Mesenchymal stem cell (in vitro differentiated cells and primary cell): ENCODE results near the gene IL17D. TPM values are rescaled to one million over a fixed set of nuclear protein-coding genes. Genes with fewer than 3 reads are reported as not detected.

ENCODE experiments used
- DNase-seq: peaks from one replicate; pipeline ENCODE4 v3.0.0-alpha.2; 2013
- H2AFZ ChIP-seq: one replicate; pipeline ENCODE4 v1.6.1; 2013; ENCODE audit warnings: low read depth, mild to moderate bottlenecking, control low read depth, inconsistent platforms, low read length, moderate library complexity
- H2AK5ac ChIP-seq: 2 replicates; pipeline ENCODE4 v1.6.1; 2013; ENCODE audit warnings: low read length, moderate library complexity, mild to moderate bottlenecking, inconsistent platforms; ENCODE audit not compliant: severe bottlenecking
- H2BK120ac ChIP-seq: one replicate; pipeline ENCODE4 v1.6.1; 2013; ENCODE audit warnings: low read depth, mild to moderate bottlenecking, inconsistent platforms, low read length, moderate library complexity
- H2BK12ac ChIP-seq, 2 experiments: one replicate each; pipeline ENCODE4 v1.6.1; 2013; ENCODE audit warnings: inconsistent platforms in 2 of 2, low read length in 2 of 2, mild to moderate bottlenecking in 2 of 2, moderate library complexity in 2 of 2, control low read depth in 1 of 2
- H2BK15ac ChIP-seq: one replicate; pipeline ENCODE4 v1.6.1; 2013; ENCODE audit warnings: mild to moderate bottlenecking, low read depth, inconsistent platforms; ENCODE audit not compliant: poor library complexity, severe bottlenecking
- H2BK5ac ChIP-seq: 2 replicates; pipeline ENCODE4 v1.6.1; 2013; ENCODE audit warnings: low read depth, mild to moderate bottlenecking, low read length, control low read depth, inconsistent platforms; ENCODE audit not compliant: poor library complexity, severe bottlenecking
- H3K14ac ChIP-seq, 2 experiments: one replicate each; pipeline ENCODE4 v1.6.1; 2013; ENCODE audit warnings: inconsistent platforms in 2 of 2, low read length in 2 of 2, control low read depth in 1 of 2, mild to moderate bottlenecking in 1 of 2, moderate library complexity in 1 of 2
- H3K18ac ChIP-seq, 2 experiments: one replicate each; pipeline ENCODE4 v1.6.1; 2013; ENCODE audit warnings: inconsistent platforms in 2 of 2, low read length in 2 of 2, control low read depth in 1 of 2, low read depth in 1 of 2, mild to moderate bottlenecking in 1 of 2
- H3K23ac ChIP-seq, 2 experiments: one replicate each; pipeline ENCODE4 v1.6.1; 2013; ENCODE audit warnings: inconsistent platforms in 2 of 2, low read length in 2 of 2, mild to moderate bottlenecking in 2 of 2, moderate library complexity in 2 of 2, control low read depth in 1 of 2
- H3K27ac ChIP-seq: 2 replicates; pipeline ENCODE4 v1.5.1; 2013; ENCODE audit warnings: mild to moderate bottlenecking, moderate library complexity, low read length, control low read depth, inconsistent platforms; ENCODE audit not compliant: poor library complexity, severe bottlenecking
- H3K27me3 ChIP-seq, 2 experiments: 2 replicates each; pipeline versions ENCODE4 v1.6.1 to v1.7.0; 2013; ENCODE audit warnings: low read length in 2 of 2, mild to moderate bottlenecking in 2 of 2, moderate library complexity in 2 of 2, control low read depth in 1 of 2, inconsistent platforms in 1 of 2; ENCODE audit not compliant: control insufficient read depth in 1 of 2, insufficient read depth in 1 of 2
- H3K36me3 ChIP-seq, 2 experiments: 2 replicates each; pipeline versions ENCODE4 v1.6.1 to v1.7.0; 2013; ENCODE audit warnings: low read length in 2 of 2, control low read depth in 1 of 2, inconsistent platforms in 1 of 2, low read depth in 1 of 2, mild to moderate bottlenecking in 1 of 2; ENCODE audit not compliant: insufficient read depth in 2 of 2, control insufficient read depth in 1 of 2
- H3K4ac ChIP-seq, 2 experiments: one replicate each; pipeline ENCODE4 v1.6.1; 2013; ENCODE audit warnings: inconsistent platforms in 2 of 2, low read length in 2 of 2, mild to moderate bottlenecking in 2 of 2, moderate library complexity in 2 of 2, control low read depth in 1 of 2, low read depth in 1 of 2
- H3K4me1 ChIP-seq: 2 replicates; pipeline ENCODE4 v1.6.1; 2013; ENCODE audit warnings: low read depth, low read length, control low read depth; ENCODE audit not compliant: control insufficient read depth, insufficient read depth
- H3K4me2 ChIP-seq: 2 replicates; pipeline ENCODE4 v1.6.1; 2013; ENCODE audit warnings: low read length, mild to moderate bottlenecking, inconsistent platforms; ENCODE audit not compliant: poor library complexity, severe bottlenecking
- H3K4me3 ChIP-seq, 2 experiments: 2 replicates each; pipeline versions ENCODE4 v1.5.1 to v1.7.0; 2013; ENCODE audit warnings: low read length in 2 of 2, mild to moderate bottlenecking in 2 of 2, control low read depth in 1 of 2, low read depth in 1 of 2; ENCODE audit not compliant: insufficient read depth in 1 of 2
- H3K79me1 ChIP-seq: replicated peaks from 2 replicates; pipeline ENCODE4 v1.6.1; 2013; ENCODE audit warnings: mild to moderate bottlenecking, control low read depth, low read length, inconsistent platforms; ENCODE audit not compliant: poor library complexity, severe bottlenecking
- H3K9ac ChIP-seq: 2 replicates; pipeline ENCODE4 v1.7.0; 2013; ENCODE audit warnings: mild to moderate bottlenecking, low read length, moderate library complexity
- H3K9me3 ChIP-seq: 2 replicates; pipeline ENCODE4 v1.7.0; 2013; ENCODE audit warnings: mild to moderate bottlenecking, low read length; ENCODE audit not compliant: control insufficient read depth
- H4K8ac ChIP-seq: one replicate; pipeline ENCODE4 v1.6.1; 2013; ENCODE audit warnings: inconsistent platforms, mild to moderate bottlenecking, low read length, moderate library complexity
- H4K91ac ChIP-seq: one replicate; pipeline ENCODE4 v1.6.1; 2013; ENCODE audit warnings: mild to moderate bottlenecking, low read length, inconsistent platforms
- WGBS: methylation state at CpG from one replicate; pipeline ENCODE4 v1.1.7; 2013; ENCODE audit warnings: mixed read lengths; 5-methylcytosine and 5-hydroxymethylcytosine counted together
- polyA plus RNA-seq, 2 experiments: library from polyadenylated mRNA; stranded (reverse); fragments of 200-250 nt; gene quantifications; one replicate each; pipeline ENCODE4 v1.2.3, GENCODE V29; 2013

Gene IL17D, protein sequence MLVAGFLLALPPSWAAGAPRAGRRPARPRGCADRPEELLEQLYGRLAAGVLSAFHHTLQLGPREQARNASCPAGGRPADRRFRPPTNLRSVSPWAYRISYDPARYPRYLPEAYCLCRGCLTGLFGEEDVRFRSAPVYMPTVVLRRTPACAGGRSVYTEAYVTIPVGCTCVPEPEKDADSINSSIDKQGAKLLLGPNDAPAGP
- 0.62 TPM for polyA plus RNA-seq (2013, experiment 1 of 2)
- 0.53 TPM for polyA plus RNA-seq (2013, experiment 2 of 2)

DNA sequence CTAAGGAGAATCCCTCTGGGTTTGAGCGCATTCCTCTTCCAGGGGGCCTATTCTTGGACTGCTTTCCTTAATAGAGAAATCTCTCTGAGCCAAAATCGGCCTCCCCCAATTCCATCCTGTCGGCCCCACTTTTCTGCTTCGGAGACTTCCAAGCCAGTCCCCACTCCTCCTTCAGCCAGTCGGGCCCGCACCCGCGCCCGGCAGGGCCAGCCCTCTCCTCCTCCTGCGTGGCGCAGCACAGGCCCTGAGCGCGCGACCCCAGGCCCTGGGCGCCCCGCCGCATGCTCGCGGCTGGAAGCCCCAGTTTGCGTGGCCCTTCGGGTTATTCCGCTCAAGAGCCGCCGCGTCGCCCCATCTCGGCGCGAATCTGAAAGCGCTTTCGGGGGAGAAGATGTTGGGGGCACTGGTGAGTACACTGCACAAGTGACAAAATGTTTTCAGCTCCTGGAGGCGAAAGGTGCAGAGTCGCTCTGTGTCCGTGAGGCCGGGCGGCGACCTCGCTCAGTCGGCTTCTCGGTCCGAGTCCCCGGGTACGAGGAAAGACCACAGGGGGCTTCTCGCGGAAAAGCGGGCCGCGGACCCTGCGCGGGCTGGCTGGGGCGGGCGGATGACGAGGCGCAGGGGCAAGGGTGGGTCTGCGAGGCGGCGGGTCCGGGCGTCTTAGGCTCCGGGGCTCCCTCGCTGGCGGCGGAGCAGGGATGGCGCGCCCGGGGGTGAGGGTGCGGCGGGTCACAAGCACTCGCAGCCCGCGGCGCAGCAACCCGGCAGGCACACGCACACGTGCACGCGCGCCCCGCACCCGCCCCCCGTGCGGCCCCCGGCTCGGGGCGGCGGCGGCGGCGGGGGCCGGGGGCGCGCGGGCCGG is at the start of gene IL17D:
TSS of gene IL17D (plus strand) at position 785 of the 865 bp plus-strand sequence. CDS start 303 bp downstream, outside the sequence.
- Histone ChIP-seq H3K27ac (no peak within 1 kb of the TSS), H2BK15ac (peak within 1 kb of the TSS; percentile 93), H3K14ac (peak within 1 kb of the TSS in 1 of 2 experiments; percentile 21), H3K23ac (no peak within 1 kb of the TSS), H3K79me1 (no peaks in the 10 kb centered on the region), H4K91ac (peak within 1 kb of the TSS; percentile 50), H2AFZ (peak within 1 kb of the TSS; percentile 84), H3K4me3 (peak within 1 kb of the TSS; percentile 81 to 85), H3K9ac (peak within 1 kb of the TSS; percentile 88), H2BK12ac (no peak within 1 kb of the TSS), H4K8ac (peak within 1 kb of the TSS; percentile 49), H3K4ac (no peak within 1 kb of the TSS), H3K4me1 (peaks cover 11% of the 10 kb centered on the region), H3K4me2 (peak within 1 kb of the TSS; percentile 99), H2AK5ac (no peak within 1 kb of the TSS), H2BK5ac (no peak within 1 kb of the TSS), H3K27me3 (peaks cover 0 to 9% of the 10 kb centered on the region in 2 experiments), H2BK120ac (peak within 1 kb of the TSS; percentile 73), H3K36me3 (no peaks in the 10 kb centered on the region), H3K18ac (no peak within 1 kb of the TSS), H3K9me3 (no peaks in the 10 kb centered on the region)
- DNase-seq, result peak; percentile 33
- 1% methylated on average over 44 of the region's 94 CpGs for WGBS

DNA sequence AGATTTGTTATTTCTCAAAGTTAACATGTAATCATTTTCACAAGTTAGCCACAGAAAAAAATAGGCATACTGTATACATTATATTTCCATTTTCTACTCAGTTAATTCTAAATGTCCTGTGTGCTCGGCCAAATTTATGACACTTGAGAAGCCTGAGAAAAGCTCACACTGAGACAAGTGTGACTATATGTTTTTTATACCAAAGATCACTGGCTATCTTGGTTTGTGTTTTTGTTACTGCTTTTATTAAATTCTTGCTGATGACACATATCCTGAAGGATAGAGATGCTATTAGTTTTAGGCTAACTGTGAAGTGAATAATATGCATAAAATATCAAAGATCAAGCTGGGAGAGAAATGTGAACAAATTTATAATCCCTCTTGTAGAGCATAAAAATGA is 49.3 kb upstream of the IL17D start:
- H4K91ac ChIP-seq, result no peak overlapping the region
- no peaks in the 10 kb centered on the region for H3K9me3 ChIP-seq
- H3K36me3 ChIP-seq, result peaks cover 0 to 4% of the 10 kb centered on the region in 2 experiments
- H3K23ac ChIP-seq, result no peak overlapping the region
- H3K27ac ChIP-seq, result no peak overlapping the region
- H3K4ac ChIP-seq, result no peak overlapping the region
- WGBS, result 78% methylated on average over 1 of the region's 1 CpG
- H3K4me1 ChIP-seq, result no peaks in the 10 kb centered on the region
- no peak overlapping the region for H2BK5ac ChIP-seq
- H3K9ac ChIP-seq, result no peak overlapping the region
- H2BK120ac ChIP-seq, result no peak overlapping the region
- H3K4me2 ChIP-seq, result no peak overlapping the region
- H3K79me1 ChIP-seq, result no peaks in the 10 kb centered on the region
- no peak overlapping the region for H2AK5ac ChIP-seq
- no peak for DNase-seq
- no peak overlapping the region for H3K4me3 ChIP-seq
- H4K8ac ChIP-seq, result no peak overlapping the region
- no peaks in the 10 kb centered on the region for H3K27me3 ChIP-seq
- no peak overlapping the region for H3K14ac ChIP-seq
- no peak overlapping the region for H3K18ac ChIP-seq
- H2AFZ ChIP-seq, result no peak overlapping the region
- H2BK15ac ChIP-seq, result no peak overlapping the region
- H2BK12ac ChIP-seq, result no peak overlapping the region

DNA sequence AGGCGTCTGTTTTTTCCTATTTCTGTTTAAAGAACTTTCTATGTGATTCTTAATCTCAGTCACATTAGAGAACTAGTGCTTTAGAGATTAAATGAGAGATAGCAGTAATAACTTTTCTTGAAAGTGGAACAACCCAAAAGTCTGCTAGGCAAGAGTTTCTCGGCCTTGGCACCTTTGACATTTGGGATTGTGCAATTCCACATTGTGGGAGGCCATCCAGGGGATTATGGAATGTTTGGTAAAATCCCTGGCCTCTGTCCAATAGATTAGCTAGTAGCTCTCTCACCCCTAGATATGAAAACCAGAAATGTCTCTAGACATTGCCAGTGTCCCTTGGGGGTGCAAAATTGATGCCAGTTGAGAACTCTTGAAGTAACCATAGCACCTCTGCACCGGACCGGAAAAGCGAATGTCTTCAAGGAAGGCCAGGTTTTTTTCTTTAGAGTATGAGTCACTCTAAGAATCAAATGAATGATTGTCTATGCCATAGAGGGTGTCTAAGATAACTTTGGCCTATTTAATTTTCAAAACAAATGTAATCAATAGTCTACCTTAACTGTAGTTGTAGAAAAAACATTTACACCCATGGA is 45.0 kb upstream of the IL17D start:
- H3K4me1 ChIP-seq, result no peaks in the 10 kb centered on the region
- no peak overlapping the region for H3K14ac ChIP-seq
- no peak overlapping the region for H3K4ac ChIP-seq
- no peak overlapping the region for H3K4me3 ChIP-seq
- no peak overlapping the region for H2BK120ac ChIP-seq
- H3K9me3 ChIP-seq, result no peaks in the 10 kb centered on the region
- H3K36me3 ChIP-seq, result peaks cover 0 to 6% of the 10 kb centered on the region in 2 experiments
- H2AFZ ChIP-seq, result no peak overlapping the region
- 75% methylated on average over 4 of the region's 5 CpGs for WGBS
- H3K27me3 ChIP-seq, result no peaks in the 10 kb centered on the region
- DNase-seq, result no peak
- no peak overlapping the region for H2BK15ac ChIP-seq
- H2BK5ac ChIP-seq, result no peak overlapping the region
- no peak overlapping the region for H3K4me2 ChIP-seq
- H3K23ac ChIP-seq, result no peak overlapping the region
- no peak overlapping the region for H3K9ac ChIP-seq
- H2AK5ac ChIP-seq, result no peak overlapping the region
- H4K91ac ChIP-seq, result no peak overlapping the region
- no peak overlapping the region for H4K8ac ChIP-seq
- H3K79me1 ChIP-seq, result no peaks in the 10 kb centered on the region
- H3K27ac ChIP-seq, result no peak overlapping the region
- no peak overlapping the region for H2BK12ac ChIP-seq
- no peak overlapping the region for H3K18ac ChIP-seq

DNA sequence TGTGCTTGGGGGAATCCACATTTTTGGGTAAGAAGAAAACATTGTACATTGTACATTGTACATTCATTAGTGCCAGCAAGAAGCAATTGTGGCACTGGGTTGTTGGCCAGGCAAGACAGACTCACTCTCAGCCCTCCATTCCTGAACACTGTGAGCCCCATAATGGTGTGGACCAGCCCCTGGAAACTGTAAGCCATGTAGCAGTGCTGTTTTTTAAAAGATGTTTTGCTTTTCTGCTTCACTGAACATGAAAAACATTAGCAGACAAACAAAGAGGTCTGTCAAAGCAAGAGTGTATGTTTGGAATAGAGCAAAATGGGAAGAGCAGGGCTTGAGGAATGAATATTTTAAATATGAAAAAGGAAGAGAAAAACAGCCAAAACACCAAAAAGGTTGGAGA is 39.1 kb upstream of the IL17D start:
- Histone ChIP-seq H2BK120ac (no peak overlapping the region), H4K8ac (no peak overlapping the region), H3K9ac (no peak overlapping the region), H2AFZ (no peak overlapping the region), H2BK12ac (no peak overlapping the region), H3K36me3 (peaks cover 0 to 8% of the 10 kb centered on the region in 2 experiments), H3K23ac (no peak overlapping the region), H3K27me3 (no peaks in the 10 kb centered on the region), H2BK5ac (no peak overlapping the region), H3K9me3 (no peaks in the 10 kb centered on the region), H3K27ac (no peak overlapping the region), H2BK15ac (no peak overlapping the region), H4K91ac (no peak overlapping the region), H3K14ac (no peak overlapping the region), H2AK5ac (no peak overlapping the region), H3K79me1 (no peaks in the 10 kb centered on the region), H3K4me2 (no peak overlapping the region), H3K4ac (no peak overlapping the region), H3K4me1 (peaks cover 1% of the 10 kb centered on the region), H3K18ac (no peak overlapping the region), H3K4me3 (no peak overlapping the region)
- no peak for DNase-seq
